ENCODE results near the gene ASS1.
A peak's percentile ranks its signal among the peaks of the same experiment; 100 is the strongest.

ASS1 gene

DNA sequence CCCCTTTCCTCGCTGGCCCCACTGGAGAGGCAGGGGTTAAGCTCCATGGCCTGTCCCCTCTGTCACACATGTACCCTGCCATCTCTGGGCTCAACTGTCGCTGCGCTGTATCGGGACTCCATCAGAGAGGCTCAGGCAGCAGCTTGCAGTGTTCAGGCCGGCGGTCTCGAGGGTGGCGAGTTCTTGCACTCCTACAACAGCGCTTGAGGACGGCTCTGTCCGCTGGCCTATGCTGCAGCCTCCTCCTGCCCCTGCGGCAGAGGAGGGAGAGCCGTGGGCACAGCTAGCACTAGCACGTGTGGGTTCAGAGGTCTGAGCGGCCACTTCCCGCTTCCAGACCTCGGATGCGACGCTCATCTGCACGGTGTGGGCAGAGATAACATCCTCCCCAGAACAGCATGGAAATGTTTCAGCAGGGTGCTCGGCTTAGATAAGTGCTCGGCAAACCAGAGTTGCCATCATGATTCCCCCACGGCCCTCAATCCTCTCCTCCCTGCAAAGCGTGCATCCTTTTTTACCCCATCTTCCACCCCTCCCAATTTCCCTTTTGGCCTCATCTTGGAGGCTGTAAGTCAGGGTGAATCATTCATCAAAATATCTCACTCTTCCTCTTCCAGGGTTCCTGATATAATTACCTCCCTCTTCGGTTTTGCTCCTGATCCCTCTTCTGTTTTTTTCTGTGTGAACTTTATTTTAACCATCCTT, 92.7 kb downstream of the ASS1 start:
- DNase-seq, result no peak
- intact Hi-C loops (cut with DNase I), result no loop called here

GRCh38 chr9:130539420-130540223, 94.9 kb downstream of the ASS1 start:
- intact Hi-C loops (cut with DNase I), result no loop called here
- DNase-seq, result peak in 1 of 42 donors; percentile 13

DNA sequence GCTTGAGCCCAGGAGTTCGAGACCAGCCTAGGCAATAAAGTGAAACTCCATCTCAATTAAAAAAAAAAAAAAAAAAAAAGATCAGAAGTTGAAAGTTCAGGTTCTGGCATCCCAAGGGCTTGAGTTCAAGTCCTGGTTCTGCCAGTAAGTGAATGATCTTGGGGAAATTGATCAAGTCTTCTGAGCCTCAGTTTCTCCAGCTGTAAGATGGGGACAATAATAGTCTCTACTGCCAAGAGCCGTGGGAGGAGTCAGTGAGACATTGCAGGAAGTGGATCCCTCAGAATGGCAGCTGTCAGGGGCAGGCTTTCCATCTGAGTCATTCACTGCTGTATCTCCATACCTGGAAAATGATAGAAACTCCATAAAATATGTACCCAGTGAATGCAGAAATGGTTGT, 96.8 kb downstream of the ASS1 start:
- no peak for DNase-seq
- intact Hi-C loops (cut with DNase I), result no loop called here

DNA sequence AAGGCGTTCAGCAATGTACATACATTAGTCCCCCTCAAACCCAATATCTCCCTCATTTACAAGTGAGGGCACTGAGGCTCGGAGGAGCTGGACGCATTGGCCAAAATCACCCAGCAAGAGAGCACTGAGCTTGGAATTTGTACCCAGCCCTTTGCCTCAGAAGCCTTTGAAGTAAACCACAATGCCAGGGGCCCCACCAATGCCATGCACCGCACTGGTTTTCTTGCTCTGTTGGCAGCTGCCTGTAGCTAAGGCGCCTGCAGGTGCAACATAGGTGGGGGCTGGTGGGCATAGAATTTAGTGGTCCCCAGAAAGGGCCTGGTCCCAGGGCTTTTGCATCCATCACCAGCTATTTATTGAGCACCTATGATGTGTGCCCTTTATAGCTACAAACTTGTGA, 97.3 kb downstream of the ASS1 start:
- DNase-seq, result no peak
- intact Hi-C loops (cut with DNase I), result no loop called here

GRCh38 chr9:130542457-130543228, 97.9 kb downstream of the ASS1 start:
- no peak for DNase-seq

GRCh38 chr9:130543368-130543767, 98.6 kb downstream of the ASS1 start:
- intact Hi-C loops (cut with DNase I), result no loop called here
- no peak for DNase-seq

More at GRCh38 chr9:130542457-130543228, 97.9 kb downstream of the ASS1 start:
- intact Hi-C loops (cut with DNase I), result no loop called here

GRCh38 chr9:130543859-130544258, 99.1 kb downstream of the ASS1 start:
- DNase-seq, result no peak
- intact Hi-C loops (cut with DNase I), result no loop called here

DNA sequence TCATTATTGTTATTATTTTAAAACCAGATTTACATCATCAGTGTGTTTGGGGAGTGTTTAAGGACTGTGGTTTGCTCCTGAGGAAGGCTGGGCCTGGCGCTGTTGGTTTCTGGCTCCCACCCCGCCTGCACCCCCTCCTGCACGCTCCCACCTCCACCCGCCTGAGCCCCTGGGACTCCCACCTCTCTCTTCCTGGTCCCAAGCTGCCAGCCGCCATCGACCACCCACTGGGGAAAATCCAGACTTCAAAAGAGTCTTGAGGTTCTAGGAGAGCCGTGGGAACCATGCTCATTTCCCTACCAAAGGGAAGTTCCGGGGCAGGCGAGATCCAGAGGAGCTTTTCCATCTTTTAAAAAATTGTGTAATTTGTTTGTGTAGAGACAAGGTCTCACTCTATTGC, 99.6 kb downstream of the ASS1 start:
- DNase-seq, result no peak
- intact Hi-C loops (cut with DNase I), result no loop called here

- intact Hi-C loops (cut with DNase I), result no loop called here
- no peak for DNase-seq
These were observed 103.3 kb downstream of the ASS1 start for GRCh38 chr9:130548103-130548502.

- intact Hi-C loops (cut with DNase I), result no loop called here
- DNase-seq, result no peak
These were observed 104.5 kb downstream of the ASS1 start for GRCh38 chr9:130549093-130549735.
